GM12891 (cell line): ENCODE results near the gene TMEM33.

Experiments
- DNase-seq: peaks from one replicate; pipeline ENCODE4 v3.0.0; 2011; ENCODE audit warnings: low spot score; ENCODE audit not compliant: insufficient read length
- FAIRE-seq: peaks from 2 replicates; lab custom pipeline; 2011; peaks lifted over from hg19 to GRCh38; lab: Jason Lieb, UNC
- PAX5 ChIP-seq: IDR thresholded peaks from 2 replicates; pipeline ENCODE4 v1.6.1; 2011; ENCODE audit warnings: low read length, moderate library complexity, mild to moderate bottlenecking; ENCODE audit not compliant: insufficient read depth, severe bottlenecking
- POLR2A ChIP-seq: IDR thresholded peaks from 2 replicates; pipeline ENCODE4 v1.6.1; 2011; ENCODE audit warnings: low read depth, low read length, control low read depth
- POLR2AphosphoS5 ChIP-seq: IDR thresholded peaks from 2 replicates; pipeline ENCODE4 v1.6.1; 2011; ENCODE audit warnings: low read depth, low read length, control low read depth
- POU2F2 ChIP-seq: IDR thresholded peaks from 2 replicates; pipeline ENCODE4 v1.6.1; 2011; ENCODE audit warnings: low read depth, mild to moderate bottlenecking, control low read depth, low read length, moderate library complexity
- SPI1 ChIP-seq: IDR thresholded peaks from 2 replicates; pipeline ENCODE4 v1.6.1; 2011; ENCODE audit warnings: low read depth, low read length, control low read depth
- TAF1 ChIP-seq: IDR thresholded peaks from 2 replicates; pipeline ENCODE4 v1.6.1; 2011; ENCODE audit warnings: low read depth, low read length, control low read depth

TMEM33 gene

GRCh38 chr4:41991916-41992767, 56.9 kb downstream of the TMEM33 start:
- TF ChIP-seq SPI1 (no peak), PAX5 (no peak), TAF1 (no peak), POLR2A (no peak)
- FAIRE-seq (no peak), DNase-seq (no peak)

- no peak for DNase-seq
- FAIRE-seq, result no peak
- TF ChIP-seq SPI1 (no peak; the same call in 1 of the 2 replicates), POLR2AphosphoS5 (no peak), PAX5 (no peak), TAF1 (no peak), POLR2A (no peak), POU2F2 (no peak)
Observed at GRCh38 chr4:41992967-41993857, 58.0 kb downstream of the TMEM33 start.

- no peak for FAIRE-seq
- no peak for DNase-seq
- TF ChIP-seq SPI1 (no peak), POU2F2 (no peak), TAF1 (no peak), POLR2AphosphoS5 (no peak), PAX5 (no peak), POLR2A (no peak)
Observed at GRCh38 chr4:41994461-41994985, 59.3 kb downstream of the TMEM33 start.

GRCh38 chr4:41998019-41998418, 62.8 kb downstream of the TMEM33 start:
- peak; percentile 52 for FAIRE-seq
- no peak for DNase-seq
- TF ChIP-seq POLR2A (no peak), POU2F2 (no peak), TAF1 (no peak), SPI1 (no peak), POLR2AphosphoS5 (no peak), PAX5 (no peak)

GRCh38 chr4:41999321-41999720, 64.1 kb downstream of the TMEM33 start:
- TF ChIP-seq TAF1, result no peak
- TF ChIP-seq PAX5, result no peak
- no peak for TF ChIP-seq POLR2AphosphoS5
- no peak for TF ChIP-seq POLR2A
- no peak for TF ChIP-seq SPI1
- no peak for TF ChIP-seq POU2F2
- no peak for DNase-seq
- no peak for FAIRE-seq

- FAIRE-seq, result no peak
- no peak for DNase-seq
- no peak for TF ChIP-seq POLR2A
- no peak for TF ChIP-seq POU2F2
Observed at GRCh38 chr4:42008011-42008786, 73.0 kb downstream of the TMEM33 start.
